GM19397 (cell line): ENCODE data around the gene ATP6V0E2.
"Not testable (repeated sequence)": the region's sequence is repeated elsewhere in the genome, so short reads cannot be mapped to it uniquely, and the experiment has no call there.

Experiments
- ATAC-seq: cut with Tn5 transposase; IDR thresholded peaks from one replicate; pipeline ENCODE4 v1.9.1; 2021; ENCODE audit warnings: mild to moderate bottlenecking, moderate library complexity; ENCODE audit not compliant: unreplicated experiment

ATP6V0E2 gene

GRCh38 chr7:149873074-149873969 lies at the start of gene ATP6V0E2:
Gene ATP6V0E2, plus strand, starts transcription at chr7:149873969. Its CDS starts 97 bp downstream, at chr7:149874066.
- peak; percentile 89 for ATAC-seq

- ATAC-seq, result no peak
These were observed 49.4 kb upstream of the ATP6V0E2 start for GRCh38 chr7:149824301-149824741.

GRCh38 chr7:149824748-149825566 lies 48.8 kb upstream of the ATP6V0E2 start:
- no peak for ATAC-seq

GRCh38 chr7:149825567-149826343 lies 48.0 kb upstream of the ATP6V0E2 start:
- no peak for ATAC-seq

- no peak for ATAC-seq
These were observed 47.3 kb upstream of the ATP6V0E2 start for GRCh38 chr7:149826344-149827088.

GRCh38 chr7:149827089-149827981 lies 46.4 kb upstream of the ATP6V0E2 start:
- no peak for ATAC-seq

- no peak for ATAC-seq
These were observed 45.1 kb upstream of the ATP6V0E2 start for GRCh38 chr7:149828357-149829309.

GRCh38 chr7:149830527-149830926 lies 43.2 kb upstream of the ATP6V0E2 start:
- not testable (repeated sequence) for ATAC-seq

GRCh38 chr7:149830997-149831740 lies 42.6 kb upstream of the ATP6V0E2 start:
- no peak for ATAC-seq

- no peak for ATAC-seq
These were observed 42.0 kb upstream of the ATP6V0E2 start for GRCh38 chr7:149831741-149832219.

GRCh38 chr7:149832332-149833041 lies 41.3 kb upstream of the ATP6V0E2 start:
- ATAC-seq, result no peak

GRCh38 chr7:149833495-149834130 lies 40.2 kb upstream of the ATP6V0E2 start:
- no peak for ATAC-seq

- ATAC-seq, result no peak
These were observed 39.2 kb upstream of the ATP6V0E2 start for GRCh38 chr7:149834601-149835000.

- no peak for ATAC-seq
These were observed 37.3 kb upstream of the ATP6V0E2 start for GRCh38 chr7:149836434-149836833.

GRCh38 chr7:149837564-149838223 lies 36.1 kb upstream of the ATP6V0E2 start:
- no peak for ATAC-seq
